DOHH2 (cell line): ENCODE data around the gene PDE4D.

Experiments
- CTCF ChIP-seq: fragments of 200-600 bp; sonication (generic); IDR thresholded peaks from one replicate; pipeline ENCODE4 v1.5.1; 2014; ENCODE audit warnings: antibody characterized with exemption, mild to moderate bottlenecking, low read depth, low read length; ENCODE audit not compliant: poor library complexity, severe bottlenecking
- EZH2phosphoT487 ChIP-seq: fragments of 200-600 bp; sonication (generic); IDR thresholded peaks from 2 replicates; pipeline ENCODE4 v1.6.1; 2017; ENCODE audit warnings: borderline replicate concordance, mild to moderate bottlenecking, antibody characterized with exemption, low read length, moderate library complexity, mixed read lengths

- TF ChIP-seq CTCF (no peak), EZH2phosphoT487 (no peak)
These were observed 533.4 kb downstream of the PDE4D start for GRCh38 chr5:59360130-59360555.
